Mesendoderm (in vitro differentiated cells): ENCODE results near the gene TMEM98.

ENCODE experiments used
- DNase-seq: peaks from one replicate; pipeline ENCODE4 v3.0.0; 2013
- H2AK5ac ChIP-seq: 2 replicates; pipeline ENCODE4 v1.6.1; 2013; ENCODE audit warnings: low read length, inconsistent platforms
- H2BK120ac ChIP-seq: 2 replicates; pipeline ENCODE4 v1.6.1; 2013; ENCODE audit warnings: low read depth, mild to moderate bottlenecking, low read length, moderate library complexity, mixed read lengths
- H2BK15ac ChIP-seq: replicated peaks from 2 replicates; pipeline ENCODE4 v1.6.1; 2013; ENCODE audit warnings: low read depth, mild to moderate bottlenecking, moderate library complexity
- H2BK5ac ChIP-seq: 2 replicates; pipeline ENCODE4 v1.6.1; 2013; ENCODE audit warnings: low read length, inconsistent platforms
- H3K18ac ChIP-seq: 2 replicates; pipeline ENCODE4 v1.6.1; 2013; ENCODE audit warnings: mild to moderate bottlenecking, low read length, mixed read lengths
- H3K23ac ChIP-seq: one replicate; pipeline ENCODE4 v1.6.1; 2013; ENCODE audit warnings: low read length
- H3K27ac ChIP-seq: 2 replicates; pipeline ENCODE4 v1.5.1; 2013; ENCODE audit warnings: low read depth, mild to moderate bottlenecking, inconsistent platforms, low read length, moderate library complexity
- H3K27me3 ChIP-seq: 2 replicates; pipeline ENCODE4 v1.6.1; 2013; ENCODE audit warnings: low read length, control low read depth, mild to moderate bottlenecking, inconsistent platforms; ENCODE audit not compliant: insufficient read depth, poor library complexity
- H3K36me3 ChIP-seq: 2 replicates; pipeline ENCODE4 v1.6.1; 2013; ENCODE audit warnings: low read length, inconsistent platforms; ENCODE audit not compliant: control insufficient read depth, insufficient read depth
- H3K4ac ChIP-seq: one replicate; pipeline ENCODE4 v1.6.1; 2013; ENCODE audit warnings: low read depth, mild to moderate bottlenecking, low read length, moderate library complexity
- H3K4me1 ChIP-seq: 2 replicates; pipeline ENCODE4 v1.6.1; 2013; ENCODE audit warnings: low read depth, low read length, inconsistent platforms; ENCODE audit not compliant: control insufficient read depth
- H3K4me2 ChIP-seq: 2 replicates; pipeline ENCODE4 v1.6.1; 2013; ENCODE audit warnings: low read length
- H3K4me3 ChIP-seq: 2 replicates; pipeline ENCODE4 v1.5.1; 2013; ENCODE audit warnings: mild to moderate bottlenecking, low read length
- H3K56ac ChIP-seq: one replicate; pipeline ENCODE4 v1.6.1; 2013; ENCODE audit warnings: low read length
- H3K79me1 ChIP-seq: 2 replicates; pipeline ENCODE4 v1.6.1; 2013; ENCODE audit warnings: low read length, inconsistent platforms
- H3K79me2 ChIP-seq: 2 replicates; pipeline ENCODE4 v1.6.1; 2013; ENCODE audit warnings: mild to moderate bottlenecking, low read length; ENCODE audit not compliant: control insufficient read depth, insufficient read depth
- H3K9ac ChIP-seq: 2 replicates; pipeline ENCODE4 v1.6.1; 2013; ENCODE audit warnings: low read length, inconsistent platforms
- H4K5ac ChIP-seq: one replicate; pipeline ENCODE4 v1.6.1; 2013; ENCODE audit warnings: low read length
- H4K8ac ChIP-seq: one replicate; pipeline ENCODE4 v1.6.1; 2013; ENCODE audit warnings: low read depth, mild to moderate bottlenecking, control low read depth, low read length, moderate library complexity
- WGBS: extraction: QIAGEN DNeasy Blood & Tissue Kit; methylation state at CpG from one replicate; pipeline ENCODE4 v1.1.7; 2013; ENCODE audit warnings: low lambda C conversion rate, missing lambda C conversion rate; ENCODE audit not compliant: insufficient coverage; ENCODE audit errors: extremely low coverage; 5-methylcytosine and 5-hydroxymethylcytosine counted together

TMEM98 gene

GRCh38 chr17:32909787-32910369 lies 18.1 kb upstream of the TMEM98 start:
- no peak overlapping the region for H4K8ac ChIP-seq
- H3K4me3 ChIP-seq, result no peak overlapping the region
- no CpG with 5 or more reads among the region's 4 CpGs for WGBS
- no peak overlapping the region for H2BK120ac ChIP-seq
- H3K4me1 ChIP-seq, result peaks cover 2% of the 10 kb centered on the region
- H3K18ac ChIP-seq, result no peak overlapping the region
- H3K36me3 ChIP-seq, result no peaks in the 10 kb centered on the region
- H3K79me1 ChIP-seq, result no peaks in the 10 kb centered on the region
- no peak overlapping the region for H3K4me2 ChIP-seq
- no peaks in the 10 kb centered on the region for H3K27me3 ChIP-seq
- H2BK5ac ChIP-seq, result no peak overlapping the region
- H3K4ac ChIP-seq, result no peak overlapping the region
- H3K79me2 ChIP-seq, result no peaks in the 10 kb centered on the region
- peak overlapping the region; percentile 70 for H3K56ac ChIP-seq
- no peak overlapping the region for H2BK15ac ChIP-seq
- no peak overlapping the region for H4K5ac ChIP-seq
- H3K27ac ChIP-seq, result no peak overlapping the region
- H3K9ac ChIP-seq, result peak overlapping the region; percentile 47
- H3K23ac ChIP-seq, result no peak overlapping the region
- no peak overlapping the region for H2AK5ac ChIP-seq
- DNase-seq, result peak; percentile 94

- Histone ChIP-seq H3K27me3 (no peaks in the 10 kb centered on the region), H2AK5ac (no peak overlapping the region), H3K23ac (no peak overlapping the region), H2BK15ac (no peak overlapping the region), H3K4me1 (peaks cover 2% of the 10 kb centered on the region), H4K8ac (no peak overlapping the region), H2BK120ac (no peak overlapping the region), H3K27ac (no peak overlapping the region), H4K5ac (no peak overlapping the region), H2BK5ac (no peak overlapping the region), H3K4me2 (no peak overlapping the region), H3K18ac (no peak overlapping the region), H3K79me1 (no peaks in the 10 kb centered on the region), H3K79me2 (no peaks in the 10 kb centered on the region), H3K56ac (no peak overlapping the region), H3K36me3 (no peaks in the 10 kb centered on the region), H3K4me3 (no peak overlapping the region), H3K4ac (no peak overlapping the region), H3K9ac (no peak overlapping the region)
- no peak for DNase-seq
- no CpG with 5 or more reads among the region's 3 CpGs for WGBS
Observed at GRCh38 chr17:32910769-32911168, 17.2 kb upstream of the TMEM98 start.

- H3K23ac ChIP-seq, result no peak overlapping the region
- H3K79me1 ChIP-seq, result no peaks in the 10 kb centered on the region
- DNase-seq, result peak; percentile 72
- H3K56ac ChIP-seq, result peak overlapping the region; percentile 20
- H3K4me3 ChIP-seq, result no peak overlapping the region
- no peak overlapping the region for H3K27ac ChIP-seq
- no peak overlapping the region for H2BK5ac ChIP-seq
- H3K79me2 ChIP-seq, result no peaks in the 10 kb centered on the region
- WGBS, result no CpG with 5 or more reads among the region's 10 CpGs
- H2AK5ac ChIP-seq, result no peak overlapping the region
- peaks cover 2% of the 10 kb centered on the region for H3K4me1 ChIP-seq
- H3K9ac ChIP-seq, result peak overlapping the region; percentile 33
- no peak overlapping the region for H3K18ac ChIP-seq
- no peaks in the 10 kb centered on the region for H3K36me3 ChIP-seq
- H2BK15ac ChIP-seq, result no peak overlapping the region
- no peak overlapping the region for H4K5ac ChIP-seq
- H3K27me3 ChIP-seq, result no peaks in the 10 kb centered on the region
- H3K4ac ChIP-seq, result no peak overlapping the region
- no peak overlapping the region for H4K8ac ChIP-seq
- H2BK120ac ChIP-seq, result no peak overlapping the region
- H3K4me2 ChIP-seq, result no peak overlapping the region
Observed at GRCh38 chr17:32912218-32912897, 15.6 kb upstream of the TMEM98 start.

GRCh38 chr17:32913593-32913992 lies 14.4 kb upstream of the TMEM98 start:
- no peak for DNase-seq
- H3K9ac ChIP-seq, result no peak overlapping the region
- no peaks in the 10 kb centered on the region for H3K79me2 ChIP-seq
- no peak overlapping the region for H4K8ac ChIP-seq
- H2BK120ac ChIP-seq, result no peak overlapping the region
- no CpG with 5 or more reads among the region's 7 CpGs for WGBS
- no peak overlapping the region for H3K4ac ChIP-seq
- no peaks in the 10 kb centered on the region for H3K79me1 ChIP-seq
- no peaks in the 10 kb centered on the region for H3K36me3 ChIP-seq
- no peak overlapping the region for H3K4me3 ChIP-seq
- H3K4me2 ChIP-seq, result no peak overlapping the region
- no peak overlapping the region for H4K5ac ChIP-seq
- H3K27me3 ChIP-seq, result no peaks in the 10 kb centered on the region
- H3K27ac ChIP-seq, result no peak overlapping the region
- H3K23ac ChIP-seq, result no peak overlapping the region
- no peak overlapping the region for H3K18ac ChIP-seq
- H3K56ac ChIP-seq, result no peak overlapping the region
- peaks cover 2% of the 10 kb centered on the region for H3K4me1 ChIP-seq
- no peak overlapping the region for H2BK15ac ChIP-seq
- H2BK5ac ChIP-seq, result no peak overlapping the region
- no peak overlapping the region for H2AK5ac ChIP-seq

- Histone ChIP-seq H3K9ac (no peak overlapping the region), H3K4ac (no peak overlapping the region), H2AK5ac (no peak overlapping the region), H3K27ac (no peak overlapping the region), H2BK15ac (no peak overlapping the region), H3K23ac (no peak overlapping the region), H2BK120ac (no peak overlapping the region), H3K18ac (no peak overlapping the region), H3K4me3 (no peak overlapping the region), H4K5ac (no peak overlapping the region), H3K4me1 (peaks cover 2% of the 10 kb centered on the region), H3K27me3 (no peaks in the 10 kb centered on the region), H3K56ac (no peak overlapping the region), H3K79me2 (no peaks in the 10 kb centered on the region), H4K8ac (no peak overlapping the region), H3K79me1 (no peaks in the 10 kb centered on the region), H3K36me3 (no peaks in the 10 kb centered on the region), H2BK5ac (no peak overlapping the region), H3K4me2 (no peak overlapping the region)
- DNase-seq, result no peak
- no CpG with 5 or more reads among the region's 3 CpGs for WGBS
Observed at GRCh38 chr17:32914181-32914580, 13.8 kb upstream of the TMEM98 start.

GRCh38 chr17:32915245-32915644 lies 12.7 kb upstream of the TMEM98 start:
- Histone ChIP-seq H2BK15ac (no peak overlapping the region), H4K5ac (no peak overlapping the region), H3K23ac (no peak overlapping the region), H3K9ac (no peak overlapping the region), H2BK5ac (no peak overlapping the region), H3K79me2 (no peaks in the 10 kb centered on the region), H3K4me1 (peaks cover 2% of the 10 kb centered on the region), H2BK120ac (no peak overlapping the region), H3K18ac (no peak overlapping the region), H2AK5ac (no peak overlapping the region), H3K27me3 (no peaks in the 10 kb centered on the region), H3K56ac (no peak overlapping the region), H3K4me2 (no peak overlapping the region), H3K4me3 (no peak overlapping the region), H3K27ac (no peak overlapping the region), H3K36me3 (no peaks in the 10 kb centered on the region), H4K8ac (no peak overlapping the region), H3K79me1 (no peaks in the 10 kb centered on the region), H3K4ac (no peak overlapping the region)
- DNase-seq, result no peak
- WGBS, result no CpG with 5 or more reads among the region's 2 CpGs
